Hindlimb muscle (tissue), 1 donor: ENCODE data around the gene CFAP107. TPM values are rescaled to one million over a fixed set of nuclear protein-coding genes. Genes with fewer than 3 reads are reported as not detected.
"Not testable (repeated sequence)": the region's sequence is repeated elsewhere in the genome, so short reads cannot be mapped to it uniquely, and the experiment has no call there.

Experiments used
- DNase-seq: peaks from one replicate; pipeline ENCODE4 v3.0.0-alpha.2; 2013
- polyA plus RNA-seq: library from polyadenylated mRNA; unstranded; fragments of 120-200 nt; gene quantifications from one replicate; pipeline ENCODE4 v1.2.1, GENCODE V29; 2013; ENCODE audit not compliant: insufficient read length

CFAP107 gene
- polyA plus RNA-seq, 1 donor: 0.09 TPM

GRCh38 chr1:12781488-12781887 lies 35.5 kb downstream of the CFAP107 start:
- not testable (repeated sequence) for DNase-seq

- not testable (repeated sequence) for DNase-seq
These were observed 37.8 kb downstream of the CFAP107 start for GRCh38 chr1:12783783-12784182.

GRCh38 chr1:12784729-12785128 lies 38.7 kb downstream of the CFAP107 start:
- not testable (repeated sequence) for DNase-seq

GRCh38 chr1:12791097-12791496 lies 45.1 kb downstream of the CFAP107 start, which contains the start of gene PRAMEF1:
PRAMEF1 (plus strand) TSS chr1:12791397; CDS start chr1:12793228, 1,831 bp downstream.
- DNase-seq: not testable (repeated sequence)

- no peak for DNase-seq
These were observed 52.9 kb downstream of the CFAP107 start for GRCh38 chr1:12798911-12799310.

GRCh38 chr1:12799730-12800129 lies 53.7 kb downstream of the CFAP107 start:
- DNase-seq: no peak

GRCh38 chr1:12809933-12810332 lies 63.9 kb downstream of the CFAP107 start:
- DNase-seq: no peak

- no peak for DNase-seq
These were observed 64.8 kb downstream of the CFAP107 start for GRCh38 chr1:12810691-12811408.

GRCh38 chr1:12811409-12811784 lies 65.4 kb downstream of the CFAP107 start:
- no peak for DNase-seq

Other genes with a start within 250 kb of the CFAP107 start
- 14.1 TPM for gene DHRS3, start 128.0 kb upstream of the CFAP107 start, polyA plus RNA-seq
- 0.13 TPM for gene AADACL4, start 102.1 kb upstream of the CFAP107 start, polyA plus RNA-seq
- gene AADACL3, start 30.1 kb upstream of the CFAP107 start, polyA plus RNA-seq: not detected
- gene PRAMEF12, start 27.5 kb downstream of the CFAP107 start, polyA plus RNA-seq: not detected
- gene PRAMEF1, start 45.2 kb downstream of the CFAP107 start, polyA plus RNA-seq: not detected
- gene PRAMEF11, start 85.2 kb downstream of the CFAP107 start, polyA plus RNA-seq: not detected
- not detected for gene HNRNPCL1, start 102.5 kb downstream of the CFAP107 start, polyA plus RNA-seq
- not detected for gene PRAMEF2, start 110.9 kb downstream of the CFAP107 start, polyA plus RNA-seq
- not detected for gene PRAMEF4, start 140.0 kb downstream of the CFAP107 start, polyA plus RNA-seq
- gene PRAMEF10, start 152.1 kb downstream of the CFAP107 start, polyA plus RNA-seq: not detected
- not detected for gene PRAMEF7, start 170.4 kb downstream of the CFAP107 start, polyA plus RNA-seq
- gene PRAMEF6, start 201.4 kb downstream of the CFAP107 start, polyA plus RNA-seq: not detected